Stimulated activated CD8-positive, alpha-beta memory T cell treated with anti-CD3 and anti-CD28 coated beads, Interleukin-7, amount 100 ng/mL, for 48 hours (primary cell): ENCODE results near the gene LTB.
"Not testable (repeated sequence)": the region's sequence is repeated elsewhere in the genome, so short reads cannot be mapped to it uniquely, and the experiment has no call there.

ENCODE experiments used
- DNase-seq, 2 donors: peaks; one replicate each; pipeline ENCODE4 v3.0.0-alpha.2; 2020; ENCODE audit warnings: low read depth in 1 of 2; ENCODE audit errors: extremely low read depth in 1 of 2

The LTB gene

DNA sequence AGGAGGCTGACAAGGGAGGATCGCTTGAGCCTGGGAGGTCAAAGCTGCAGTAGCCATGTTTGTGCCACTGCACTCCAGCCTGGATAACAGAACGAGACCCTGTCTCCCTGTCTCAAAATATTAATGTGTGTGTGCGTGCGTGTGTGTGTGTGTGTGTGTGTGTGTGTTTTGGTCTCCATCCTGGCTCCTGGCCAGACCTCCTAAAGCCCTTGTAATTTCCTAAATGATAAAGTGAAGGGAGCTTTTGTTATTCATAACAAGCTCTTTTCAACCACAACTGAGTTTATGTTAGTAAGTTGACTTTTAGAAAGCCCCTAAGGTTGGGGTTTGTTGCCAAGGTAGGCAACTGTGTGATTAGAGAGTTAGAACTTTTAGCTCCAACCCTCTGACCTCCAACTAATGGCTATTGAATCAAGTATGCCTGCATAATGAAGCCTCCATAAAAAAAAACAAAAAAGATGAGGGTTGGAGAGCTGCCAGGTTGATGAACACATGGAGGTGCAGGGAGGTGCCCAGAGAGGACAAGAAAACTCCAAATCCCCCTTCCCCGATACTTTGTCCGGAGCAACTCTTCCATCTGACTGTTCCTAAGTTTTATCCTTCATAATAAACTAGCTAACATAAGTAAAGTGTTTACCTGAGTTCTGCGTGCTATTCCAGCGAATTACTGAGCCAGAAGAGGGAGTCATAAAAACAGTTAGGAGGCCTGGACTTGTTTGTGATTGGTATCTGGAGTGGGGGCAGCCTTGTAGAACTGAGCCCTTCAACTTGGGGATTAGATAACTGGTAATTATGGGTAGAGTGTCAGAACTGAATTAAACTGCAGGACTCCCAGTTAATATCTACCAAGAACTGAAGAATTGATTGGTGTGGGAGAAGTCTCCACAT, 27.5 kb upstream of the LTB start:
- DNase-seq: no peak

- no peak for DNase-seq
Measured at GRCh38 chr6:31607317-31607716, 25.1 kb upstream of the LTB start.

GRCh38 chr6:31597006-31597405, 14.8 kb upstream of the LTB start:
- no peak for DNase-seq

GRCh38 chr6:31592396-31592771, 10.2 kb upstream of the LTB start:
- no peak for DNase-seq

- not testable (repeated sequence) for DNase-seq
Measured at GRCh38 chr6:31590691-31591090, 8.5 kb upstream of the LTB start.

GRCh38 chr6:31588871-31589650, 6.8 kb upstream of the LTB start:
- no peak for DNase-seq

- no peak for DNase-seq
Measured at GRCh38 chr6:31587791-31588777, 5.9 kb upstream of the LTB start.

- no peak for DNase-seq
Measured at GRCh38 chr6:31586599-31587281, 4.5 kb upstream of the LTB start.

DNA sequence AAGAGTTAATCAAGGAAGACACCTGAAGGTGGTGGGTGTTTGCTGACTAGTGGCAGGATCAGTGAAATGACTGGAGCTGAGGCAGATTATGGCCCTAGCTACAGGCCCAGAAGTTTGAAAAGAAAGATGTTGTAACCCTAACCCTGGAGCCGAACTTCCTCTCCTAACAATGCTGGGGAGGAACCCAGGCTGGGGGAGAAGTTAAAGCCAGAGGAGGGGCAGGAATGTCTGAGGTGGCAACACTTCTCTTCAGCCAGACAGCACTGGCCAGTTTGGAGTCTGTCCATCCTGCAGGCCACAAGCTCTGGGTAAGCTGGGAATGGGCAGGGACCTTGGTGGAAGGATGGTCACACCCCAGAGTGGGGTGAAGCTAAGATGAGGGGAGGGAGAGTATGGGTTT, 3.8 kb upstream of the LTB start, which contains the start of gene LST1:
Gene LST1, plus strand, starts transcription at position 270 of the 400 bp plus-strand sequence. CDS start 1,023 bp downstream, outside the sequence.
- no peak for DNase-seq

DNA sequence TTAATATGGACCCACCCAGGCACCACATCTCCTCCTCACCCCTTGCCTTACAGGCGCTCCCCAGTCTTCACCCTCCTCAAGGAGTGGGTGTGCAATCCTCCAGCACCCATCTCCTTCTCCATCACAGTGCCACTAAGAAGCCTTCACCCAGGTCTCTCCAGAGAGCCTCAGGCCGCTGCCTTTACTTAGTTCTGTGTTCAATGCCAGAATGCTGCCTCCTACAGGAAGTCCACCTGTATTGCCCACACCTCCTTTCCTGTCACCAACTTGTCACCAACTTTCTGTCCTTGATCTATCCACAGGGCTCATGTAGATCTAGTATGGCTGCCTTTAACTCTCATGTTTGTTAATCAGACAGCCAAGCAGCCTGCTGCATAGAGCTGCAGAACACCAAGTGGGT, 3.3 kb upstream of the LTB start:
- DNase-seq: no peak

DNA sequence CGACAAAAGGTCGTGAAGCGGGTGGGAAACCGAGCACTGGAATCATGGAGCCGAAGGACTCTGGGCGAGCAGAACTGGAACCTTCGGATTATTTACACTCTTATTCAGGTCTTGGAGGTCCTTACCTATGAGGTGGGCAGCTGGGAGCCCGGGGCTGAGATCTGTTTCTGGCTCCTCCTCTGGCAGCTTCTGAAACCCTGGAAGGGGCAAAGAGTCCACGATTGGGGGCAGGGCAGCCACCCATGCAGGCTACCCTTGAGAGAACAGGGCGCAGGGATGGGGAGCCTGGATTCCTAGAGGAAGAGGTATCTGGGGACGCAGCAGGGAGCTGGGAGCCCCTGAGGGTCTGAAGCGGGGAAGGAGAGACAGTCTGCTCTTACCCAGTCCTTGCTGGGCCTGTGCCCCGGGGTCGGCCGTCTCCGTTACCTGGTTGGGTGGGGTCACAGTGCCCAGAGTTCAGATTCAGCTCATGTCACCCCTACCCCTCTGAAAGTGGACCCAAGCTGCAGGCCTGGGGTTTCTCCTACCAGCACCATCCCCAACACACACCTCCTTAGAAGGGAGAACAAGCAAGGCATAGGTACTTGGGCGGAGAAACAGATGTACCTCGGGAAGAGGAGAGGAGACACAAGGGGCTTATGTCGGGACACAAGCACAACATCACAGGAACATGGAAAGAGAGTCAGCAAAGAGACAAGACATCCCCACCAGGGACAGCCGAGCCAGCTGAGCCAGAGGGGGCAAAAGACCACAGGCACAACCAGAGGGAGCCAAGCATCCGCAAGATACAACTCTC, 592 bp downstream of the LTB start:
- DNase-seq: no peak

- DNase-seq: peak; percentile 81 to 83
Measured at GRCh38 chr6:31580807-31581433, 1.3 kb downstream of the LTB start.

DNA sequence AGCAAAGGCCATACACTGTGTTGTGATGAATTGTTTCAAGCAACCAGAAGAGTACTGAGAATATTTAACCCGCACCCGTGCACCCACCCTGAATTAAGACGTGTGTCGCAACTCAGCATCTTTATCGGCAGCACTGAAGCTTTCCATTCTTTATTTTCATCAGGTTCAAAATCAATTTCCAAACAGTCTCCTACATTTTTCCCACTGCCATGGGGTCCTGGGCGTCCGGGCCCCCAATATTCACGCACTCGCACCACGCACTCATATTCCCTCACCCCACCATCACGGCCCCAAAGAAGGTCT, 1.8 kb downstream of the LTB start:
- DNase-seq: no peak

- DNase-seq: no peak
Measured at GRCh38 chr6:31579546-31580437, 2.4 kb downstream of the LTB start.

DNA sequence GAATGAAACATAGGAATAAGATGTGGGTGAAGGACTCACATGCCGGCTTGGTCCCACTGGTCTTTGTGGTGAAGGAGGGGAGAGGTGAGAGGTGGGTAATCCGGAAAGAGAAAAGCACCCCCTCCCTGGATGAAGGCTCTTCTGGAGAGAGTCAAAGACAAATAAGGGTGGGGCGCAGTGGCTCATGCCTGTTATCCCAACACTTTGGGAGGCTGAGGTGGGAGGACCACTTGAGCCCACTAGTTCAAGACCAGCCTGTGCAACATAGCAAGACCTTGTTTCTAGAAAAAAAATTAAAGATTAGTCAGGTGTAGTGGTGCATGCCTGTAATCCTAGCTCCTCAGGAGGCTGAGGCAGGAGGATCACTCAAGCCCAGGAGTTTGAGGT, 3.1 kb downstream of the LTB start:
- no peak for DNase-seq

- no peak for DNase-seq
Measured at GRCh38 chr6:31578184-31579118, 3.8 kb downstream of the LTB start.

GRCh38 chr6:31577579-31577966, 4.7 kb downstream of the LTB start:
- DNase-seq: no peak
